ENCODE data around the gene OTOS. TPM values are rescaled to one million over a fixed set of nuclear protein-coding genes. Genes with fewer than 3 reads are reported as not detected.

OTOS gene
- total RNA-seq, 1 experiment from 2014 or later, result not detected

DNA sequence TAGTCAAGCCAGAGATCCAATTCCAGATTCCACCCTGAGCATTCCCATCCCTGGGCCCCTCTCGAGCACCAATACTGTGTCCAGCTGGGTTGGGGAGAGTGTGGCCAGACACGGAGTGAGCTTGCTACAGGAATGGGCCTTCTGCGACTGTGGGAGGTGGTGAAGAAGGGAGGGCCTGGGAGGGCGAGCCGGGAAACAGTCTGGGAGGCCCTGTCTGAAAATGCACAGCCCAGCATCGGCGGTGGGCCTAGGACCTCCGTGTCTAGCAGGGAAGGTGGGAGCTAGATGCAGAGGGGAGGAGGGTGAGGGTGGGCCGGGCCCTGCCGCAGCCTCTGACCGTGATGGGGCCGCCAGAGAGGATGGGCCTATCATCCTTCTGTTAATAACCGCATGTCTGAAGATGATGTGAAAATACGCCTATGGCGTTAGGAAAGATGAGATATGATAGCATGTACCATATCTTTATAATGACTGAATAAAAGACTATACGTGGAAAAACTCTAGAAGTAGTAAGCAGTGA is 1.9 kb upstream of the OTOS start:
- H3K4me2 ChIP-seq, result no peak overlapping the region
- H3K36me3 ChIP-seq (ENCODE audit: low read depth), result no peaks in the 10 kb centered on the region
- POLR2A ChIA-PET (ENCODE audit: unreplicated experiment), result interaction anchor here (0.6 kb wide), 1 partner anchor 101 kb away, joined by 5 read pairs; no protein-coding TSS in a partner anchor
- no TSS peak for BruUV-seq (replicated peaks)
- H3F3A ChIP-seq (ENCODE audit: insufficient read depth, low read depth), result peaks cover 6% of the 10 kb centered on the region; the same call in 1 of the 2 replicates
- H3K9me2 ChIP-seq (ENCODE audit: insufficient read depth), result no peaks in the 10 kb centered on the region
- TF ChIP-seq EZH2 (IDR thresholded peaks at IDR 0.05; ENCODE audit: low read depth), result no peak
- TF ChIP-seq, protein P1, sequence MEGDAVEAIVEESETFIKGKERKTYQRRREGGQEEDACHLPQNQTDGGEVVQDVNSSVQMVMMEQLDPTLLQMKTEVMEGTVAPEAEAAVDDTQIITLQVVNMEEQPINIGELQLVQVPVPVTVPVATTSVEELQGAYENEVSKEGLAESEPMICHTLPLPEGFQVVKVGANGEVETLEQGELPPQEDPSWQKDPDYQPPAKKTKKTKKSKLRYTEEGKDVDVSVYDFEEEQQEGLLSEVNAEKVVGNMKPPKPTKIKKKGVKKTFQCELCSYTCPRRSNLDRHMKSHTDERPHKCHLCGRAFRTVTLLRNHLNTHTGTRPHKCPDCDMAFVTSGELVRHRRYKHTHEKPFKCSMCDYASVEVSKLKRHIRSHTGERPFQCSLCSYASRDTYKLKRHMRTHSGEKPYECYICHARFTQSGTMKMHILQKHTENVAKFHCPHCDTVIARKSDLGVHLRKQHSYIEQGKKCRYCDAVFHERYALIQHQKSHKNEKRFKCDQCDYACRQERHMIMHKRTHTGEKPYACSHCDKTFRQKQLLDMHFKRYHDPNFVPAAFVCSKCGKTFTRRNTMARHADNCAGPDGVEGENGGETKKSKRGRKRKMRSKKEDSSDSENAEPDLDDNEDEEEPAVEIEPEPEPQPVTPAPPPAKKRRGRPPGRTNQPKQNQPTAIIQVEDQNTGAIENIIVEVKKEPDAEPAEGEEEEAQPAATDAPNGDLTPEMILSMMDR (conservative IDR thresholded peaks at IDR 0.05), result no peak
- no peaks in the 10 kb centered on the region for H3K4me1 ChIP-seq (replicated peaks; ENCODE audit: insufficient read depth)
- no peaks in the 10 kb centered on the region for H3K9me3 ChIP-seq (ENCODE audit: insufficient read depth, low read depth)
- peaks cover 63% of the 10 kb centered on the region for H3K27me3 ChIP-seq (ENCODE audit: insufficient read depth, low read depth)
- no peak overlapping the region for H2AFZ ChIP-seq
- no peak overlapping the region for H3K4me3 ChIP-seq
- H4K20me1 ChIP-seq (ENCODE audit: insufficient read depth), result no peaks in the 10 kb centered on the region
- H3K79me2 ChIP-seq (ENCODE audit: low read depth), result no peaks in the 10 kb centered on the region
- H3K27ac ChIP-seq, result no peak overlapping the region
- CTCF ChIA-PET, result interaction anchor here (2.3 kb wide), 1 partner anchor 81 kb away, joined by 10 read pairs; no protein-coding TSS in a partner anchor
- no peak for DNase-seq
- intact Hi-C loops (cut with micrococcal nuclease; ENCODE audit: unreplicated experiment), result loop anchor here (10.0 kb wide), 1 partner anchor 118 kb away; the partner anchor contains the start of gene NDUFA10

DNA sequence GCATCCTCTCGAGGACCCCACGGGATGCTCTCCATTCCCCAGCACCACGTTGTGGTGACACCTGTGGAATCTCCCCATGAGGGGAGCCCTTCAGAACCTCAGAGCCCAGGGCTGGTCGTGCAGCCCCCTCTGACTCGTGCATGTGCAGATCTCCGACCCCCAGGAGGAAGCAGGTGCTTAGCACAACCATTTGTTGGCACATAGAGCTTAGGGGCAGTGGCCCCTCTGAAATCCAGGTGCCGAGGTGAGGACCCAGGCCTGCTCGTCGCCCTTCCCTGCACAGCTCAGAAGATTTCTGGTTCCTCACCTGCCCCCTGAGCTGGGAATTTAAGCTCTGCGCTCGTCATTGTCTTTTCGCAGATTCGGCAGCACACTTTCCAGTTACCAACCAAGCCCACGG is 1.3 kb upstream of the OTOS start:
- Histone ChIP-seq H3K4me3 (no peak overlapping the region), H3K27me3 (ENCODE audit: insufficient read depth, low read depth) (peaks cover 63% of the 10 kb centered on the region), H2AFZ (no peak overlapping the region), H3K4me1 (replicated peaks; ENCODE audit: insufficient read depth) (0 out of 2 replicates have a peak, but pooled peaks cover 4% of the 10 kb centered on the region), H3K79me2 (ENCODE audit: low read depth) (no peaks in the 10 kb centered on the region), H4K20me1 (ENCODE audit: insufficient read depth) (no peaks in the 10 kb centered on the region), H3F3A (ENCODE audit: insufficient read depth, low read depth) (peaks cover under 1% of the 10 kb centered on the region; the same call in 1 of the 2 replicates), H3K27ac (no peak overlapping the region), H3K9me2 (ENCODE audit: insufficient read depth) (no peaks in the 10 kb centered on the region), H3K36me3 (ENCODE audit: low read depth) (no peaks in the 10 kb centered on the region), H3K9me3 (ENCODE audit: insufficient read depth, low read depth) (no peaks in the 10 kb centered on the region), H3K4me2 (no peak overlapping the region)
- POLR2A ChIA-PET (ENCODE audit: unreplicated experiment), result interaction anchor here (0.6 kb wide), 1 partner anchor 102 kb away, joined by 5 read pairs; no protein-coding TSS in a partner anchor
- intact Hi-C loops (cut with micrococcal nuclease; ENCODE audit: unreplicated experiment), result loop anchor here (10.0 kb wide), 1 partner anchor 117 kb away; the partner anchor contains the start of gene NDUFA10
- TF ChIP-seq, protein P1 (conservative IDR thresholded peaks at IDR 0.05), result no peak
- no peak for TF ChIP-seq EZH2 (IDR thresholded peaks at IDR 0.05; ENCODE audit: low read depth)
- CTCF ChIA-PET, result interaction anchor here (0.7 kb wide), 1 partner anchor 81 kb away, joined by 4 read pairs; no protein-coding TSS in a partner anchor
- BruUV-seq (replicated peaks), result no TSS peak
- DNase-seq, result no peak

DNA sequence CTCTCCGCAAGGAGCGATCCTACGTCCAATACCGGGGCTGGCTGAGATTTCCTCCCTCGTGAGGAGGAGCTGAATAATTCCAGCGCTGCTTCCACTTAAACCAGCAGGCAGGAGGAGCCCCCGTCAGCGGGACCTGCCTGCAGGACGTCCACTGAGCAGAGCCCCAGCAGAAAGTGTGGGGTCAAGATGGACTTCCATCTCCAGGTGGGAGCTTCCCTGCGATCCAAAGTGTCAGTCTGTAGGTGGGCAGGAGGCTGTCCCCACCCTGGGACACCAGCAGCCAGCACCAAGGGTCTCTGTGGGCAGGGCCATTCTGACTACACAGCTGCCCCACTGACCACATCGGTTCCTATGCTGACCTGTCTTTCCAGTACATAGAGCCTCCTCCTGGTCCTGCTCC is 462 bp upstream of the OTOS start:
- ChIA-PET CTCF (no interaction called here), POLR2A (ENCODE audit: unreplicated experiment) (no interaction called here)
- no peaks in the 10 kb centered on the region; the same call in 1 of the 2 replicates for H3F3A ChIP-seq (ENCODE audit: insufficient read depth, low read depth)
- peaks cover 1% of the 10 kb centered on the region; the same call in 1 of the 2 replicates for H3K79me2 ChIP-seq (ENCODE audit: low read depth)
- H3K36me3 ChIP-seq (ENCODE audit: low read depth), result no peaks in the 10 kb centered on the region
- 0 out of 2 replicates have a peak, but pooled peaks cover 6% of the 10 kb centered on the region for H3K4me1 ChIP-seq (replicated peaks; ENCODE audit: insufficient read depth)
- no peak overlapping the region for H3K27ac ChIP-seq
- H3K9me3 ChIP-seq (ENCODE audit: insufficient read depth, low read depth), result no peaks in the 10 kb centered on the region
- H3K4me3 ChIP-seq, result no peak overlapping the region
- intact Hi-C loops (cut with micrococcal nuclease; ENCODE audit: unreplicated experiment), result loop anchor here (10.0 kb wide), 1 partner anchor 116 kb away; the partner anchor contains the start of gene NDUFA10
- peaks cover 58% of the 10 kb centered on the region for H3K27me3 ChIP-seq (ENCODE audit: insufficient read depth, low read depth)
- H3K9me2 ChIP-seq (ENCODE audit: insufficient read depth), result no peaks in the 10 kb centered on the region
- no TSS peak for BruUV-seq (replicated peaks)
- no peak overlapping the region for H3K4me2 ChIP-seq
- no peak overlapping the region for H2AFZ ChIP-seq
- H4K20me1 ChIP-seq (ENCODE audit: insufficient read depth), result no peaks in the 10 kb centered on the region
- DNase-seq, result no peak
- TF ChIP-seq EZH2 (IDR thresholded peaks at IDR 0.05; ENCODE audit: low read depth), result no peak
- TF ChIP-seq, protein P1 (conservative IDR thresholded peaks at IDR 0.05), result no peak
